Adrenal gland (tissue), 12 donors: ENCODE measurements around the gene C14orf132. TPM values are rescaled to one million over a fixed set of nuclear protein-coding genes. Genes with fewer than 3 reads are reported as not detected.

Source experiments
- DNase-seq, 7 donors: peaks; one replicate each; pipeline ENCODE4 v3.0.0-alpha.2; 2019 to 2020
- H3K27ac ChIP-seq, 5 donors: fragments of 200-600 bp; sonication (generic) in 4 of 5; 1 replicate in 3 of 5; 2 replicates in 2 of 5; pipeline versions ENCODE4 v1.5.1 to v1.8.0; 2016 to 2020; ENCODE audit warnings: mild to moderate bottlenecking in 1 of 5
- H3K27me3 ChIP-seq: fragments of 200-600 bp; 2 replicates; pipeline ENCODE4 v1.8.0; 2021
- H3K36me3 ChIP-seq, 2 donors: fragments of 200-600 bp; replicated peaks in 1 of 2; 1 replicate in 1 of 2; 2 replicates in 1 of 2; pipeline versions ENCODE4 v1.5.1 to v1.8.0; 2018 to 2022
- H3K4me1 ChIP-seq, 2 donors: fragments of 200-600 bp; replicated peaks in 1 of 2; 1 replicate in 1 of 2; 2 replicates in 1 of 2; pipeline versions ENCODE4 v1.5.1 to v1.8.0; 2018 to 2021
- H3K4me3 ChIP-seq, 4 donors: fragments of 200-600 bp; sonication (generic) in 3 of 4; one replicate each; pipeline ENCODE4 v1.5.1; 2016 to 2018
- H3K9me3 ChIP-seq, 3 donors: fragments of 200-600 bp; sonication (generic) in 1 of 3; replicated peaks in 1 of 3; 1 replicate in 2 of 3; 2 replicates in 1 of 3; pipeline versions ENCODE4 v1.5.1 to v1.8.0; 2016 to 2021
- CTCF ChIP-seq, 6 experiments: fragments of 450-650 bp in 4 of 6; fragments of 200-600 bp in 2 of 6; sonication (generic) in 1 of 6; IDR thresholded peaks; 1 replicate in 5 of 6; 2 replicates in 1 of 6; pipeline versions ENCODE4 v1.5.1 to v1.8.0; 2016 to 2021; ENCODE audit warnings: antibody characterized with exemption in 6 of 6, mild to moderate bottlenecking in 2 of 6, moderate library complexity in 1 of 6
- POLR2A ChIP-seq, 2 donors: fragments of 450-650 bp; IDR thresholded peaks; one replicate each; pipeline ENCODE4 v1.6.1; 2017; ENCODE audit warnings: antibody characterized with exemption in 2 of 2, mild to moderate bottlenecking in 2 of 2, moderate library complexity in 1 of 2
- WGBS, 4 donors: extraction: QIAGEN DNeasy Blood & Tissue Kit in 2 of 4; methylation state at CpG; one replicate each; pipeline versions ENCODE4 v1.1.5 to v1.1.7; 2013 to 2017; 5-methylcytosine and 5-hydroxymethylcytosine counted together
- intact Hi-C, 2 donors: fragments of 100-400 bp; cut with DNase I; formaldehyde crosslinking; loops; one replicate each; pipeline versions ENCODE4 v1.14.1 to v1.15.0; 2022 to 2023
- polyA plus RNA-seq, 3 donors: library from polyadenylated mRNA; stranded (reverse); fragments of 200-250 nt in 2 of 3; fragments of 350-450 nt in 1 of 3; fragmentation: Illumina TruSeq in 1 of 3; extraction: RNeasy Lipid Tissue Mini Kit (QIAGEN cat#74804) in 1 of 3; gene quantifications; one replicate each; pipeline ENCODE4 v1.2.3, GENCODE V29; 2013 to 2014
- total RNA-seq, 9 donors: library from RNA; depleted of rRNA in 4 of 9; stranded (reverse); fragments of >200 nt in 4 of 9; fragments of 120-200 nt in 1 of 9; fragmentation: NEBNext Ultra II Directional in 1 of 9; extraction: Animal tissue kit (Norgen Biotek cat#: 25700) in 1 of 9; gene quantifications; one replicate each; pipeline versions ENCODE4 v1.1.0 to v1.2.4, GENCODE V29; 2013 to 2023
- donor health status: healthy with polysubstance abuse.
- donor health status: Bipolar disorder and iron deficiency.
- donor health status: DM: yes; HTN: yes; CAD: no.
- donor health status: DM: no; HTN: no; CAD: no.
- donor health status: DM: no; HTN: no; CAD: no.
- donor health status: DM: yes; HTN: yes; CAD: no.

The C14orf132 gene
- total and polyA plus RNA-seq, 12 donors, result 4.5 to 34.8 (median 11.8) TPM

DNA sequence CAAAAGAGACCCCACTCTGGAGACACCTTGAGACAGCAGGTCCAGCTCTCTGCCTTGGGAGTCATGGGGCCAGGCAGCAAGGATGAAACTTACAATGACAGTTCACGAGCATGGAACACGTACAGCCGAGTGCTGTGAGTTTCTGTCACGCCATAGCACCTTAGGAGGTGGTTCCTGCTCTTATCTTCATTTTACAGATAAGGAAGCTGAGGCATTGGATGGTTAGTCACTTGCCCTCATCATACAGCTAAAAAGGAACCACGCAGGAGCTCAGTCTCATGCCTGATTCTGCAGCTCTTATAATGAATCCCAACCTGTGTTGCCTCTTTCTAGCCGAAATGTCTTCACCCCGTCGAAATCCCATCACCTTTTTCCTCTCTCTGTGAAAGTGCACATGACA is 39.9 kb downstream of the C14orf132 start:
- DNase-seq, result no peak
- peak overlapping the region in 1 of 5 donors; percentile 46 for H3K27ac ChIP-seq
- no peaks in the 10 kb centered on the region for H3K9me3 ChIP-seq
- intact Hi-C loops, result no loop called here
- H3K27me3 ChIP-seq, result no peaks in the 10 kb centered on the region
- no peak overlapping the region for H3K4me3 ChIP-seq
- WGBS, 4 donors, result 62 to 67% (median 63%) methylated on average over 8 of the region's 8 CpGs
- H3K4me1 ChIP-seq, result no peaks in the 10 kb centered on the region
- no peaks in the 10 kb centered on the region for H3K36me3 ChIP-seq
- TF ChIP-seq CTCF (IDR thresholded peaks at IDR 0.05) (no peak), POLR2A (IDR thresholded peaks at IDR 0.05) (no peak)

GRCh38 chr14:96080571-96080970 is 41.4 kb downstream of the C14orf132 start:
- intact Hi-C loops, result no loop called here
- no peak for DNase-seq
- H3K9me3 ChIP-seq, result no peaks in the 10 kb centered on the region
- no peak overlapping the region for H3K27ac ChIP-seq
- H3K27me3 ChIP-seq, result no peaks in the 10 kb centered on the region
- no peak overlapping the region for H3K4me3 ChIP-seq
- H3K36me3 ChIP-seq, result no peaks in the 10 kb centered on the region
- WGBS, 4 donors, result 81 to 90% (median 85%) methylated on average over 10 of the region's 10 CpGs
- TF ChIP-seq POLR2A (IDR thresholded peaks at IDR 0.05) (no peak), CTCF (IDR thresholded peaks at IDR 0.05) (no peak)
- H3K4me1 ChIP-seq, result no peaks in the 10 kb centered on the region

- no peaks in the 10 kb centered on the region for H3K9me3 ChIP-seq
- H3K27me3 ChIP-seq, result no peaks in the 10 kb centered on the region
- no peak overlapping the region for H3K27ac ChIP-seq
- H3K4me1 ChIP-seq, result no peaks in the 10 kb centered on the region
- TF ChIP-seq CTCF (IDR thresholded peaks at IDR 0.05) (no peak), POLR2A (IDR thresholded peaks at IDR 0.05) (no peak)
- no peak for DNase-seq
- intact Hi-C loops, result no loop called here
- H3K4me3 ChIP-seq, result no peak overlapping the region
- 83 to 89% (median 83%) methylated on average over 6 of the region's 6 CpGs for WGBS, 4 donors
- no peaks in the 10 kb centered on the region for H3K36me3 ChIP-seq
These were observed 42.1 kb downstream of the C14orf132 start for GRCh38 chr14:96081224-96081623.

DNA sequence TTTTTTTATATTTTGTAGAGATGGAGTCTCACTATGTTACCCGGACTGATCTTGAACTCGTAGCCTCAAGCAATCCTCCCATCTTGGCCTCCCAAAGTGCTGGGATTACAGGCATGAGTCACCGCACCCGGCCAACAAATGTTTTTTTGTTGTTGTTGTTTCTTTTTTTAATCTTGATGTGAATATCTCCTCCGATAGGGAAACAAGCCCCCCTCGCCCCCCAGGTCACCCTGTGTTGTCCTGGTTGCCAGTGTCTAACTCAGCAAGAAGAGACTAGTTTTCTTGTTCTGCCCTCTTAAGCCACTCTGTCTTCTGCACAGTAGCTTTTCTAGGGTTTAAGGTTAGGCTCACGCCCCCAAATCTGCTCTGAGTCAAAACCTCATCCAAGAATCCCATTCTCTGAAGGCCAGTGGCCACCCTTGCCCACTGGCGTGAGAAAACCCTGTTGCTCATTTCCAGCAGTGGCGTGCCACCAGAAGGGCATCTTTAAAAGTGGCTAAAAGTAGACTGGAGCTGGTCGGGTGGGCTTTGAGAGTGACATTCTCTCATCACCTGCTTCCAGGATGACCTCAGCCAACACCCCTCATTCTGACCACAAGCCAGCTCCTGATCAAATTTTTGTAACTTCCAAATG is 42.7 kb downstream of the C14orf132 start:
- Histone ChIP-seq H3K9me3 (no peaks in the 10 kb centered on the region), H3K4me1 (no peaks in the 10 kb centered on the region), H3K36me3 (peaks cover 0 to 3% of the 10 kb centered on the region in 2 donors), H3K27me3 (no peaks in the 10 kb centered on the region), H3K4me3 (no peak overlapping the region), H3K27ac (no peak overlapping the region)
- no peak for TF ChIP-seq POLR2A (IDR thresholded peaks at IDR 0.05)
- TF ChIP-seq CTCF (IDR thresholded peaks at IDR 0.05), result no peak
- intact Hi-C loops, result no loop called here
- no peak for DNase-seq
- WGBS, 4 donors, result 77 to 86% (median 84%) methylated on average over 10 of the region's 10 CpGs
